Measurements from ENCODE around the gene PDE4B.
"Not testable (repeated sequence)": the region's sequence is repeated elsewhere in the genome, so short reads cannot be mapped to it uniquely, and the experiment has no call there.

GRCh38 chr1:66100959-66101358 is 308.3 kb downstream of the PDE4B start:
- not testable (repeated sequence) for TF ChIP-seq CTCF, POLR2A (IDR thresholded peaks at IDR 0.05)

Measured in heart left ventricle (tissue), 13 donors.